ENCODE measurements around the gene ANO3.

The ANO3 gene

DNA sequence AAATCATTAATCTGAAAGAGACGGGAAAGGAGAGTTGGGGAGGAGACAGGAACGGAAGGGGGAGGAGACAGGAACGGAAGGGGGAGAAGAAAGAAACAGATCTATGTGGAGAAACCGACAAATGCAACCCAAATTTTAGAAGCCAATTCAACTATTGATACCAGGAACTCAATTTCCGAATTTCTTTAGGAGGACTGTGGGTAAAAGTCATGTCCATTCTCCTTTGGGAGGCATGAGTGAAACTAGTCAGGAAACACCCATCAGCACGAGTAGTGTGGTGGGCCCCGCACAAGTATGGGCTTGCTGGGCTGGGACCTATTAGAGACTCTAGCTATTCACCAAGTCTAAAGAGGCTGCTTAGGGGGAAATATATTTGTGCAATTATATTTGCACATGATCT is 18.1 kb downstream of the ANO3 start:
- Histone ChIP-seq H3K27me3 (ENCODE audit: insufficient read depth, low read length) (no peaks in the 10 kb centered on the region), H3K18ac (ENCODE audit: low read length) (no peak overlapping the region), H4K8ac (ENCODE audit: low read depth, low read length) (no peak overlapping the region), H3K23ac (ENCODE audit: low read length) (no peak overlapping the region), H3K79me2 (ENCODE audit: control insufficient read depth, insufficient read depth, low read length, poor library complexity) (no peaks in the 10 kb centered on the region), H3K27ac (ENCODE audit: low read depth, low read length) (no peak overlapping the region), H3K4me2 (ENCODE audit: low read length) (no peak overlapping the region), H2BK120ac (ENCODE audit: insufficient read depth, low read length, poor library complexity) (no peak overlapping the region), H3K4me3 (ENCODE audit: low read depth, low read length) (no peak overlapping the region), H4K12ac (ENCODE audit: low read depth, low read length) (no peak overlapping the region), H2BK12ac (ENCODE audit: low read length) (no peak overlapping the region), H3K36me3 (ENCODE audit: control insufficient read depth in 1 of 2, insufficient read depth in 2 of 2, low read length in 2 of 2) (no peaks in the 10 kb centered on the region), H2BK5ac (ENCODE audit: low read depth, low read length, poor library complexity) (no peak overlapping the region), H2AFZ (ENCODE audit: insufficient read depth, low read length, poor library complexity) (no peak overlapping the region), H3K4me1 (ENCODE audit: control insufficient read depth in 1 of 2, insufficient read depth in 2 of 2, low read length in 2 of 2) (no peaks in the 10 kb centered on the region), H3K9me3 (ENCODE audit: insufficient read depth, low read depth, low read length) (no peaks in the 10 kb centered on the region), H3K9ac (ENCODE audit: low read length) (no peak overlapping the region), H3K4ac (ENCODE audit: low read depth, low read length) (no peak overlapping the region), H4K91ac (ENCODE audit: low read depth, low read length) (no peak overlapping the region), H2AK5ac (ENCODE audit: low read length) (no peak overlapping the region), H3K14ac (ENCODE audit: low read length) (no peak overlapping the region), H3K79me1 (ENCODE audit: low read length) (no peaks in the 10 kb centered on the region)
- no CpG with 5 or more reads among the region's 7 CpGs for WGBS (ENCODE audit: extremely low coverage, insufficient coverage, insufficient read length)
- DNase-seq, result no peak

DNA sequence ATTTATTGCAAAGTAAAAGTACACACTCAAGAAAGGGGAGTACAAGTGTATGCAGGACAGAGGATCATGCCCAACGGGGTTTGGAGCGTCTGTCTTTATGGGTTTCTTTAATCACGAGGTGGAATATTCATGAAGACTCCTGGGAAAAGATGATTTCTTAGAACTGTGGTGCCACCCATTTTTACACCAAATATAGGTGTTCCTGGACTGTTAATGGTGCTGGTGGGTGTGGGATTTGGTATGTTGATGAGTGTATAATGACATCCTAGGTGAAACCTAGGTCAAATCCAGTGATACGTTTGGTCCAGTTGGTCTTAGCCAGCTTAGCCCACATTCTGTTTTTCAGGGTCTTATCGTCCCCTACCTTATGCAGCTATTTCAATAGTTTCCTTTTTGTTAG is 21.1 kb downstream of the ANO3 start:
- no peaks in the 10 kb centered on the region for H3K79me2 ChIP-seq (ENCODE audit: control insufficient read depth, insufficient read depth, low read length, poor library complexity)
- no peak overlapping the region for H2BK5ac ChIP-seq (ENCODE audit: low read depth, low read length, poor library complexity)
- no peak overlapping the region for H2BK12ac ChIP-seq (ENCODE audit: low read length)
- H3K79me1 ChIP-seq (ENCODE audit: low read length), result no peaks in the 10 kb centered on the region
- H3K18ac ChIP-seq (ENCODE audit: low read length), result no peak overlapping the region
- no peak overlapping the region for H2BK120ac ChIP-seq (ENCODE audit: insufficient read depth, low read length, poor library complexity)
- no peak overlapping the region for H2AK5ac ChIP-seq (ENCODE audit: low read length)
- H4K8ac ChIP-seq (ENCODE audit: low read depth, low read length), result no peak overlapping the region
- H3K4me1 ChIP-seq (ENCODE audit: control insufficient read depth in 1 of 2, insufficient read depth in 2 of 2, low read length in 2 of 2), result no peaks in the 10 kb centered on the region
- no peak overlapping the region for H2AFZ ChIP-seq (ENCODE audit: insufficient read depth, low read length, poor library complexity)
- H3K14ac ChIP-seq (ENCODE audit: low read length), result no peak overlapping the region
- no peak overlapping the region for H3K4ac ChIP-seq (ENCODE audit: low read depth, low read length)
- no peak overlapping the region for H3K27ac ChIP-seq (ENCODE audit: low read depth, low read length)
- no peak overlapping the region for H3K23ac ChIP-seq (ENCODE audit: low read length)
- no peaks in the 10 kb centered on the region for H3K27me3 ChIP-seq (ENCODE audit: insufficient read depth, low read length)
- no peak overlapping the region for H4K12ac ChIP-seq (ENCODE audit: low read depth, low read length)
- H3K4me3 ChIP-seq (ENCODE audit: low read depth, low read length), result no peak overlapping the region
- no peaks in the 10 kb centered on the region for H3K9me3 ChIP-seq (ENCODE audit: insufficient read depth, low read depth, low read length)
- DNase-seq, result no peak
- no peaks in the 10 kb centered on the region for H3K36me3 ChIP-seq (ENCODE audit: control insufficient read depth in 1 of 2, insufficient read depth in 2 of 2, low read length in 2 of 2)
- WGBS (ENCODE audit: extremely low coverage, insufficient coverage, insufficient read length), result no CpG with 5 or more reads among the region's 5 CpGs
- no peak overlapping the region for H3K9ac ChIP-seq (ENCODE audit: low read length)
- no peak overlapping the region for H4K91ac ChIP-seq (ENCODE audit: low read depth, low read length)
- no peak overlapping the region for H3K4me2 ChIP-seq (ENCODE audit: low read length)

DNA sequence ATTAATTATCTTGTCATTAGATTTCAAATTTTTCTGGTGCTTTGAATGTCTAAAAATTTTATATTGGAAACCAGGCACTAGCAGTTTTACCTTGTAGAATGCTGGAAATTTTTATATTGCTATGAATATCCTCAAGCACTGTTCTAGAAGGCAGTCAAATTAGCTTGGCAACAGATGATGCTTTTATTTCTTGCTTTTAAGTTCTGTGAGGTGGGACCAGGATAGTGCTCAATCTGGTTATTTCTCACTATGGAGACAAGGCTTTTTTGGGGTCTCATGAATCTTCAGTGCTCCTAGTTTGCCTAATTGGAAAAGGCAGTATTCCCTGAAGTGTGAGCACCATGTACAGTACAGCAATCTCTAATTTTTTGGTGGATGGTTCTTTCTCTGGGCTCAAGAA is 27.1 kb downstream of the ANO3 start:
- Histone ChIP-seq H3K14ac (ENCODE audit: low read length) (no peak overlapping the region), H3K9me3 (ENCODE audit: insufficient read depth, low read depth, low read length) (no peaks in the 10 kb centered on the region), H3K79me1 (ENCODE audit: low read length) (no peaks in the 10 kb centered on the region), H3K4me2 (ENCODE audit: low read length) (no peak overlapping the region), H3K9ac (ENCODE audit: low read length) (no peak overlapping the region), H2AK5ac (ENCODE audit: low read length) (no peak overlapping the region), H2BK12ac (ENCODE audit: low read length) (no peak overlapping the region), H2AFZ (ENCODE audit: insufficient read depth, low read length, poor library complexity) (no peak overlapping the region), H3K27ac (ENCODE audit: low read depth, low read length) (no peak overlapping the region), H4K8ac (ENCODE audit: low read depth, low read length) (no peak overlapping the region), H2BK120ac (ENCODE audit: insufficient read depth, low read length, poor library complexity) (no peak overlapping the region), H2BK5ac (ENCODE audit: low read depth, low read length, poor library complexity) (no peak overlapping the region), H3K4me3 (ENCODE audit: low read depth, low read length) (no peak overlapping the region), H3K27me3 (ENCODE audit: insufficient read depth, low read length) (no peaks in the 10 kb centered on the region), H3K4ac (ENCODE audit: low read depth, low read length) (no peak overlapping the region), H4K12ac (ENCODE audit: low read depth, low read length) (no peak overlapping the region), H3K4me1 (ENCODE audit: control insufficient read depth in 1 of 2, insufficient read depth in 2 of 2, low read length in 2 of 2) (no peaks in the 10 kb centered on the region), H3K18ac (ENCODE audit: low read length) (no peak overlapping the region), H3K79me2 (ENCODE audit: control insufficient read depth, insufficient read depth, low read length, poor library complexity) (no peaks in the 10 kb centered on the region), H3K23ac (ENCODE audit: low read length) (no peak overlapping the region), H4K91ac (ENCODE audit: low read depth, low read length) (no peak overlapping the region), H3K36me3 (ENCODE audit: control insufficient read depth in 1 of 2, insufficient read depth in 2 of 2, low read length in 2 of 2) (no peaks in the 10 kb centered on the region)
- DNase-seq, result no peak

DNA sequence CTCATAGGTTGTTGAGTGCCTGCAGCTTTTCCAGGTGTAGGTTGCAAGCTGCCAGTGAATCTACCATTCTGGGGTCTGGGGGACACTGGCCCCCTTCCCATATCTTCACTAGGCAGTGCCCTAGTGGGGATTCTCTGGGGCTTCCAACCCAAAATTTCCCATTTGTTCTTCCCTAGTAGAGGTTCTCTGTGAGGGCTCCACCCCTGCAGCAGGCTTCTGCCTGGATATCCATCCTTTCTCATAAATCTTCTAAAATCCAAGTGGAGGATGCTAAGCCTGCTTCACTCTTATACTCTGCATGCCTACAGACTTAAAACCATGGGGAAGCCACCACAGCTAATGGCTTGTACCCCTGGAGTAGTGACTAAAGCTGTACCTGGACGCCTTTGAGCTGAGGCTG is 33.4 kb downstream of the ANO3 start:
- H3K4ac ChIP-seq (ENCODE audit: low read depth, low read length), result no peak overlapping the region
- no peak overlapping the region for H4K91ac ChIP-seq (ENCODE audit: low read depth, low read length)
- H3K4me3 ChIP-seq (ENCODE audit: low read depth, low read length), result no peak overlapping the region
- H3K27ac ChIP-seq (ENCODE audit: low read depth, low read length), result no peak overlapping the region
- no peak overlapping the region for H3K18ac ChIP-seq (ENCODE audit: low read length)
- H3K79me1 ChIP-seq (ENCODE audit: low read length), result no peaks in the 10 kb centered on the region
- no peaks in the 10 kb centered on the region for H3K4me1 ChIP-seq (ENCODE audit: control insufficient read depth in 1 of 2, insufficient read depth in 2 of 2, low read length in 2 of 2)
- peaks cover 5% of the 10 kb centered on the region for H3K9me3 ChIP-seq (ENCODE audit: insufficient read depth, low read depth, low read length)
- no peak overlapping the region for H3K14ac ChIP-seq (ENCODE audit: low read length)
- H3K27me3 ChIP-seq (ENCODE audit: insufficient read depth, low read length), result no peaks in the 10 kb centered on the region
- H2AK5ac ChIP-seq (ENCODE audit: low read length), result no peak overlapping the region
- H3K79me2 ChIP-seq (ENCODE audit: control insufficient read depth, insufficient read depth, low read length, poor library complexity), result no peaks in the 10 kb centered on the region
- no peak overlapping the region for H3K9ac ChIP-seq (ENCODE audit: low read length)
- no peak overlapping the region for H3K4me2 ChIP-seq (ENCODE audit: low read length)
- no peak overlapping the region for H4K12ac ChIP-seq (ENCODE audit: low read depth, low read length)
- no peak overlapping the region for H4K8ac ChIP-seq (ENCODE audit: low read depth, low read length)
- H2BK120ac ChIP-seq (ENCODE audit: insufficient read depth, low read length, poor library complexity), result no peak overlapping the region
- DNase-seq, result no peak
- no peaks in the 10 kb centered on the region for H3K36me3 ChIP-seq (ENCODE audit: control insufficient read depth in 1 of 2, insufficient read depth in 2 of 2, low read length in 2 of 2)
- no peak overlapping the region for H3K23ac ChIP-seq (ENCODE audit: low read length)
- H2BK5ac ChIP-seq (ENCODE audit: low read depth, low read length, poor library complexity), result no peak overlapping the region
- H2BK12ac ChIP-seq (ENCODE audit: low read length), result no peak overlapping the region
- no peak overlapping the region for H2AFZ ChIP-seq (ENCODE audit: insufficient read depth, low read length, poor library complexity)
- WGBS (ENCODE audit: extremely low coverage, insufficient coverage, insufficient read length), result no CpG with 5 or more reads among the region's 1 CpG

DNA sequence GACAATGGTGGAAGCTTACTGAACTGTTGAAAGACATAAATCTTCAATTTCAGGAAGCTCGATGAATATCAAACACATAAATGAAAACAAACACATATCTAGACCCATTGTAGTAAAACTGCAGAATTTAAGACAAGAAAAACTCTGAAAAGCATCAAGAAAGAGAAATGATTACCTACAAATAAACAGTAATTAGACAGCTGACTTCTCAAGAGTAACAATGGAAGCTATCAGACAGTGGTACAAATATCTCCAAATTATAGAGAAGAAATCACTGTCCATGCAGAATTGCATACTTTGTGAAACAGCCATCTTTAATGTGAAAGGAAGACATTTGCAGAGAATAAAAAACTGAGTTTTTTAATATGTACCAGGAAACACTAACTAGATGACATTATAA is 45.7 kb downstream of the ANO3 start:
- Histone ChIP-seq H3K27me3 (ENCODE audit: insufficient read depth, low read length) (no peaks in the 10 kb centered on the region), H3K4me1 (ENCODE audit: control insufficient read depth in 1 of 2, insufficient read depth in 2 of 2, low read length in 2 of 2) (no peaks in the 10 kb centered on the region), H4K91ac (ENCODE audit: low read depth, low read length) (no peak overlapping the region), H2AFZ (ENCODE audit: insufficient read depth, low read length, poor library complexity) (no peak overlapping the region), H3K4me2 (ENCODE audit: low read length) (no peak overlapping the region), H4K12ac (ENCODE audit: low read depth, low read length) (no peak overlapping the region), H4K8ac (ENCODE audit: low read depth, low read length) (no peak overlapping the region), H3K27ac (ENCODE audit: low read depth, low read length) (no peak overlapping the region), H3K14ac (ENCODE audit: low read length) (no peak overlapping the region), H3K9me3 (ENCODE audit: insufficient read depth, low read depth, low read length) (no peaks in the 10 kb centered on the region), H3K36me3 (ENCODE audit: control insufficient read depth in 1 of 2, insufficient read depth in 2 of 2, low read length in 2 of 2) (no peaks in the 10 kb centered on the region), H3K79me1 (ENCODE audit: low read length) (no peaks in the 10 kb centered on the region), H3K4me3 (ENCODE audit: low read depth, low read length) (no peak overlapping the region), H3K18ac (ENCODE audit: low read length) (no peak overlapping the region), H2BK120ac (ENCODE audit: insufficient read depth, low read length, poor library complexity) (no peak overlapping the region), H3K79me2 (ENCODE audit: control insufficient read depth, insufficient read depth, low read length, poor library complexity) (no peaks in the 10 kb centered on the region), H3K4ac (ENCODE audit: low read depth, low read length) (no peak overlapping the region), H3K23ac (ENCODE audit: low read length) (no peak overlapping the region), H3K9ac (ENCODE audit: low read length) (no peak overlapping the region), H2AK5ac (ENCODE audit: low read length) (no peak overlapping the region), H2BK5ac (ENCODE audit: low read depth, low read length, poor library complexity) (no peak overlapping the region), H2BK12ac (ENCODE audit: low read length) (no peak overlapping the region)
- WGBS (ENCODE audit: extremely low coverage, insufficient coverage, insufficient read length), result no CpG with 5 or more reads among the region's 1 CpG
- no peak for DNase-seq

Measured in trophoblast cell (in vitro differentiated cells and primary cell).